Measurements from ENCODE around the gene KCNG2.
"Not testable (repeated sequence)": the region's sequence is repeated elsewhere in the genome, so short reads cannot be mapped to it uniquely, and the experiment has no call there.

The KCNG2 gene

GRCh38 chr18:79872527-79873444, 75.0 kb downstream of the KCNG2 start:
- no peak overlapping the region for H3K4me3 ChIP-seq (ENCODE audit: low read depth, low read length)
- no peaks in the 10 kb centered on the region for H3K36me3 ChIP-seq (ENCODE audit: insufficient read depth, low read length)
- no peaks in the 10 kb centered on the region for H3K4me1 ChIP-seq (ENCODE audit: control insufficient read depth, insufficient read depth, low read length, unreplicated experiment)
- H3K27ac ChIP-seq (ENCODE audit: low read depth, low read length), result no peak overlapping the region
- H2AFZ ChIP-seq (ENCODE audit: low read length, unreplicated experiment), result no peak overlapping the region
- no peaks in the 10 kb centered on the region for H3K79me2 ChIP-seq (ENCODE audit: control insufficient read depth, insufficient read depth, low read length, unreplicated experiment)
- peaks cover 22% of the 10 kb centered on the region for H3K27me3 ChIP-seq (ENCODE audit: insufficient read depth, low read length)

GRCh38 chr18:79873449-79874110, 75.8 kb downstream of the KCNG2 start:
- H3K27ac ChIP-seq (ENCODE audit: low read depth, low read length), result no peak overlapping the region
- H3K4me3 ChIP-seq (ENCODE audit: low read depth, low read length), result no peak overlapping the region
- no peaks in the 10 kb centered on the region for H3K79me2 ChIP-seq (ENCODE audit: control insufficient read depth, insufficient read depth, low read length, unreplicated experiment)
- H2AFZ ChIP-seq (ENCODE audit: low read length, unreplicated experiment), result no peak overlapping the region
- no peaks in the 10 kb centered on the region for H3K4me1 ChIP-seq (ENCODE audit: control insufficient read depth, insufficient read depth, low read length, unreplicated experiment)
- H3K27me3 ChIP-seq (ENCODE audit: insufficient read depth, low read length), result peaks cover 22% of the 10 kb centered on the region
- H3K36me3 ChIP-seq (ENCODE audit: insufficient read depth, low read length), result no peaks in the 10 kb centered on the region

- Histone ChIP-seq H2AFZ (ENCODE audit: low read length, unreplicated experiment) (no peak overlapping the region), H3K27me3 (ENCODE audit: insufficient read depth, low read length) (peaks cover 22% of the 10 kb centered on the region), H3K4me3 (ENCODE audit: low read depth, low read length) (no peak overlapping the region), H3K79me2 (ENCODE audit: control insufficient read depth, insufficient read depth, low read length, unreplicated experiment) (no peaks in the 10 kb centered on the region), H3K27ac (ENCODE audit: low read depth, low read length) (no peak overlapping the region), H3K4me1 (ENCODE audit: control insufficient read depth, insufficient read depth, low read length, unreplicated experiment) (no peaks in the 10 kb centered on the region), H3K36me3 (ENCODE audit: insufficient read depth, low read length) (no peaks in the 10 kb centered on the region)
Measured at GRCh38 chr18:79874553-79875530, 77.1 kb downstream of the KCNG2 start.

GRCh38 chr18:79875531-79875919, 77.8 kb downstream of the KCNG2 start:
- Histone ChIP-seq H3K36me3 (ENCODE audit: insufficient read depth, low read length) (no peaks in the 10 kb centered on the region), H3K79me2 (ENCODE audit: control insufficient read depth, insufficient read depth, low read length, unreplicated experiment) (no peaks in the 10 kb centered on the region), H3K27me3 (ENCODE audit: insufficient read depth, low read length) (peaks cover 22% of the 10 kb centered on the region), H3K27ac (ENCODE audit: low read depth, low read length) (no peak overlapping the region), H3K4me3 (ENCODE audit: low read depth, low read length) (no peak overlapping the region), H2AFZ (ENCODE audit: low read length, unreplicated experiment) (no peak overlapping the region), H3K4me1 (ENCODE audit: control insufficient read depth, insufficient read depth, low read length, unreplicated experiment) (no peaks in the 10 kb centered on the region)

GRCh38 chr18:79875931-79876461, 78.3 kb downstream of the KCNG2 start:
- H3K27ac ChIP-seq (ENCODE audit: low read depth, low read length), result no peak overlapping the region
- H3K79me2 ChIP-seq (ENCODE audit: control insufficient read depth, insufficient read depth, low read length, unreplicated experiment), result no peaks in the 10 kb centered on the region
- peaks cover 22% of the 10 kb centered on the region for H3K27me3 ChIP-seq (ENCODE audit: insufficient read depth, low read length)
- H3K4me3 ChIP-seq (ENCODE audit: low read depth, low read length), result no peak overlapping the region
- no peak overlapping the region for H2AFZ ChIP-seq (ENCODE audit: low read length, unreplicated experiment)
- no peaks in the 10 kb centered on the region for H3K4me1 ChIP-seq (ENCODE audit: control insufficient read depth, insufficient read depth, low read length, unreplicated experiment)
- H3K36me3 ChIP-seq (ENCODE audit: insufficient read depth, low read length), result no peaks in the 10 kb centered on the region

GRCh38 chr18:79876497-79876896, 78.8 kb downstream of the KCNG2 start:
- Histone ChIP-seq H3K27me3 (ENCODE audit: insufficient read depth, low read length) (peaks cover 22% of the 10 kb centered on the region), H3K27ac (ENCODE audit: low read depth, low read length) (no peak overlapping the region), H2AFZ (ENCODE audit: low read length, unreplicated experiment) (no peak overlapping the region), H3K4me3 (ENCODE audit: low read depth, low read length) (no peak overlapping the region), H3K36me3 (ENCODE audit: insufficient read depth, low read length) (no peaks in the 10 kb centered on the region), H3K4me1 (ENCODE audit: control insufficient read depth, insufficient read depth, low read length, unreplicated experiment) (no peaks in the 10 kb centered on the region), H3K79me2 (ENCODE audit: control insufficient read depth, insufficient read depth, low read length, unreplicated experiment) (no peaks in the 10 kb centered on the region)

GRCh38 chr18:79877163-79878091, 79.7 kb downstream of the KCNG2 start:
- H3K79me2 ChIP-seq (ENCODE audit: control insufficient read depth, insufficient read depth, low read length, unreplicated experiment), result no peaks in the 10 kb centered on the region
- peaks cover 22% of the 10 kb centered on the region for H3K27me3 ChIP-seq (ENCODE audit: insufficient read depth, low read length)
- H2AFZ ChIP-seq (ENCODE audit: low read length, unreplicated experiment), result no peak overlapping the region
- H3K27ac ChIP-seq (ENCODE audit: low read depth, low read length), result no peak overlapping the region
- H3K36me3 ChIP-seq (ENCODE audit: insufficient read depth, low read length), result no peaks in the 10 kb centered on the region
- no peaks in the 10 kb centered on the region for H3K4me1 ChIP-seq (ENCODE audit: control insufficient read depth, insufficient read depth, low read length, unreplicated experiment)
- H3K4me3 ChIP-seq (ENCODE audit: low read depth, low read length), result no peak overlapping the region

GRCh38 chr18:79878246-79878645, 80.5 kb downstream of the KCNG2 start:
- H3K27me3 ChIP-seq (ENCODE audit: insufficient read depth, low read length), result peaks cover 22% of the 10 kb centered on the region
- not testable (repeated sequence) for H3K79me2 ChIP-seq (ENCODE audit: control insufficient read depth, insufficient read depth, low read length, unreplicated experiment); H2AFZ ChIP-seq (ENCODE audit: low read length, unreplicated experiment); H3K27ac ChIP-seq (ENCODE audit: low read depth, low read length); H3K4me3 ChIP-seq (ENCODE audit: low read depth, low read length); H3K4me1 ChIP-seq (ENCODE audit: control insufficient read depth, insufficient read depth, low read length, unreplicated experiment); H3K36me3 ChIP-seq (ENCODE audit: insufficient read depth, low read length)

- Histone ChIP-seq H3K27ac (ENCODE audit: low read depth, low read length) (no peak overlapping the region), H3K4me3 (ENCODE audit: low read depth, low read length) (no peak overlapping the region), H3K79me2 (ENCODE audit: control insufficient read depth, insufficient read depth, low read length, unreplicated experiment) (no peaks in the 10 kb centered on the region), H2AFZ (ENCODE audit: low read length, unreplicated experiment) (no peak overlapping the region), H3K36me3 (ENCODE audit: insufficient read depth, low read length) (no peaks in the 10 kb centered on the region), H3K27me3 (ENCODE audit: insufficient read depth, low read length) (peaks cover 17% of the 10 kb centered on the region), H3K4me1 (ENCODE audit: control insufficient read depth, insufficient read depth, low read length, unreplicated experiment) (no peaks in the 10 kb centered on the region)
Measured at GRCh38 chr18:79878741-79879378, 81.1 kb downstream of the KCNG2 start.

All from ACC112 (cell line).